ENCODE data around the gene COG4. TPM values are rescaled to one million over a fixed set of nuclear protein-coding genes. Genes with fewer than 3 reads are reported as not detected.

The COG4 gene
- total RNA-seq, result 43.7 TPM
- long read RNA-seq, transcript COG4-201 (19 exons, 2,833 nt), result major isoform, 129 of 152 reads
- long read RNA-seq, partial matches to known transcripts, result 5 of 152 reads
- long read RNA-seq, other reads (novel, unspliced or antisense), result 16 of 152 reads

GRCh38 chr16:70523076-70523742 is at the start of gene COG4:
Gene COG4, minus strand, starts transcription at chr16:70523554. Its CDS starts 11 bp downstream, at chr16:70523543.
- Histone ChIP-seq H3K9me3 (replicated peaks) (no peaks in the 10 kb centered on the region), H3K4me1 (peaks cover 60% of the 10 kb centered on the region), H3K27ac (replicated peaks) (peak within 1 kb of the TSS; percentile 93), H3K4me3 (peak within 1 kb of the TSS; percentile 80), H3K27me3 (ENCODE audit: low read depth) (no peaks in the 10 kb centered on the region), H3K36me3 (peaks cover 31% of the 10 kb centered on the region)
- intact Hi-C loops (cut with micrococcal nuclease), result no loop called here
- peak; percentile 90 for DNase-seq
- no peak for TF ChIP-seq CTCF (IDR thresholded peaks at IDR 0.05; ENCODE audit: borderline replicate concordance)

- Histone ChIP-seq H3K36me3 (peaks cover 55% of the 10 kb centered on the region), H3K4me1 (peaks cover 65% of the 10 kb centered on the region), H3K27ac (replicated peaks) (peak overlapping the region; percentile 84), H3K27me3 (ENCODE audit: low read depth) (no peaks in the 10 kb centered on the region), H3K4me3 (no peak overlapping the region), H3K9me3 (replicated peaks) (no peaks in the 10 kb centered on the region)
- no peak for TF ChIP-seq CTCF (IDR thresholded peaks at IDR 0.05; ENCODE audit: borderline replicate concordance)
- intact Hi-C loops (cut with micrococcal nuclease), result no loop called here
- DNase-seq, result no peak
Observed at GRCh38 chr16:70572926-70573270, 49.5 kb upstream of the COG4 start.

- Histone ChIP-seq H3K4me1 (peaks cover 63% of the 10 kb centered on the region), H3K9me3 (replicated peaks) (no peaks in the 10 kb centered on the region), H3K27ac (replicated peaks) (peak overlapping the region; percentile 84), H3K4me3 (no peak overlapping the region), H3K27me3 (ENCODE audit: low read depth) (no peaks in the 10 kb centered on the region), H3K36me3 (peaks cover 61% of the 10 kb centered on the region)
- intact Hi-C loops (cut with micrococcal nuclease), result no loop called here
- no peak for DNase-seq
- no peak for TF ChIP-seq CTCF (IDR thresholded peaks at IDR 0.05; ENCODE audit: borderline replicate concordance)
Observed at GRCh38 chr16:70572050-70572925, 48.9 kb upstream of the COG4 start.

GRCh38 chr16:70571623-70572022 is 48.3 kb upstream of the COG4 start:
- Histone ChIP-seq H3K9me3 (replicated peaks) (no peaks in the 10 kb centered on the region), H3K27me3 (ENCODE audit: low read depth) (no peaks in the 10 kb centered on the region), H3K27ac (replicated peaks) (peak overlapping the region; percentile 84), H3K4me3 (no peak overlapping the region), H3K4me1 (peaks cover 57% of the 10 kb centered on the region), H3K36me3 (peaks cover 67% of the 10 kb centered on the region)
- DNase-seq, result no peak
- no peak for TF ChIP-seq CTCF (IDR thresholded peaks at IDR 0.05; ENCODE audit: borderline replicate concordance)
- intact Hi-C loops (cut with micrococcal nuclease), result no loop called here

GRCh38 chr16:70570967-70571570 is 47.7 kb upstream of the COG4 start:
- no peak for TF ChIP-seq CTCF (IDR thresholded peaks at IDR 0.05; ENCODE audit: borderline replicate concordance)
- intact Hi-C loops (cut with micrococcal nuclease), result no loop called here
- Histone ChIP-seq H3K4me3 (no peak overlapping the region), H3K9me3 (replicated peaks) (no peaks in the 10 kb centered on the region), H3K36me3 (peaks cover 73% of the 10 kb centered on the region), H3K27me3 (ENCODE audit: low read depth) (no peaks in the 10 kb centered on the region), H3K27ac (replicated peaks) (peak overlapping the region; percentile 84), H3K4me1 (peaks cover 51% of the 10 kb centered on the region)
- no peak for DNase-seq

Measured in left ventricle myocardium inferior (tissue), 1 donor.